ENCODE data around the gene PALM. TPM values are rescaled to one million over a fixed set of nuclear protein-coding genes. Genes with fewer than 3 reads are reported as not detected.

The PALM gene
- total and polyA plus RNA-seq, 10 of the 15 experiments (the other 5 are each of a cell fraction or from before 2014, with no cell fraction given) = 0.09 to 0.95 (median 0.23) TPM; not detected in 2

- Histone ChIP-seq H3K9me3 (replicated peaks; ENCODE audit: control insufficient read depth, insufficient read depth, low read length) (peaks cover under 1% of the 10 kb centered on the region; the same call in 1 of the 3 replicates), H2AFZ (ENCODE audit: control insufficient read depth, low read depth, low read length) (no peak overlapping the region), H3K36me3 (ENCODE audit: control insufficient read depth in 2 of 2, insufficient read depth in 2 of 2, low read length in 1 of 2) (no peaks in the 10 kb centered on the region), H3K4me3 (no peak overlapping the region), H3K79me2 (ENCODE audit: control insufficient read depth, insufficient read depth, low read length) (no peaks in the 10 kb centered on the region), H4K20me1 (ENCODE audit: control insufficient read depth, insufficient read depth) (no peaks in the 10 kb centered on the region), H3K4me1 (ENCODE audit: control insufficient read depth, insufficient read depth, low read length) (no peaks in the 10 kb centered on the region; the same call in 1 of the 2 replicates), H3K27me3 (replicated peaks in 1 of 2; ENCODE audit: control insufficient read depth in 2 of 2, insufficient read depth in 2 of 2, low read length in 1 of 2) (no peaks in the 10 kb centered on the region), H3K4me2 (ENCODE audit: control insufficient read depth, insufficient read depth) (no peak overlapping the region), H3K27ac (ENCODE audit: control insufficient read depth, insufficient read depth) (no peak overlapping the region), H3K9ac (ENCODE audit: control insufficient read depth, insufficient read depth, low read length) (no peak overlapping the region)
- ATAC-seq (no peak), DNase-seq (ENCODE audit: low read depth, low spot score) (no peak), FAIRE-seq (no peak)
- ChIA-PET SMC1A (ENCODE audit: uncharacterized antibody, unreplicated experiment) (no interaction called here), CTCF (no interaction called here), POLR2A (interaction anchor here (1.3 kb wide), 1 partner anchor 57 kb away, joined by 4 read pairs; the partner anchor contains the start of gene RNF126), RAD21 (ENCODE audit: unreplicated experiment) (no interaction called here)
- intact Hi-C loops (cut with micrococcal nuclease; ENCODE audit: unreplicated experiment) = no loop called here
- 47% methylated on average over 23 of the region's 58 CpGs for WGBS (ENCODE audit: insufficient coverage, insufficient replicate concordance, low lambda C conversion rate, missing lambda C conversion rate)
- BruUV-seq (replicated peaks) = no TSS peak
- in situ Hi-C loops (cut with MboI) = no loop called here
- TF ChIP-seq NFYA (IDR thresholded peaks at IDR 0.05; ENCODE audit: borderline replicate concordance, low read depth, low read length) (no peak), ATF2 (IDR thresholded peaks at IDR 0.05; ENCODE audit: low read length) (no peak), KDM1A (IDR thresholded peaks at IDR 0.05; ENCODE audit: borderline replicate concordance) (no peak), HDAC2 (IDR thresholded peaks at IDR 0.05) (no peak), CHD2 (IDR thresholded peaks at IDR 0.05; ENCODE audit: borderline replicate concordance, low read depth, low read length) (no peak), SPI1 (IDR thresholded peaks at IDR 0.05; ENCODE audit: borderline replicate concordance, insufficient read depth, low read depth, low read length) (no peak), TAF1 (IDR thresholded peaks at IDR 0.05; ENCODE audit: borderline replicate concordance, low read depth, low read length) (no peak), PRDM15 (CRISPR knock-in tag; IDR thresholded peaks at IDR 0.05) (no peak), TCF7 (IDR thresholded peaks at IDR 0.05; ENCODE audit: borderline replicate concordance) (no peak), CHD4 (IDR thresholded peaks at IDR 0.05) (no peak), TCF12 (IDR thresholded peaks at IDR 0.05; ENCODE audit: low read depth, low read length) (no peak), SRF (IDR thresholded peaks at IDR 0.05; ENCODE audit: low read depth in 2 of 2, low read length in 2 of 2) (no peak), NFIC (IDR thresholded peaks at IDR 0.05; ENCODE audit: low read depth, low read length) (no peak), YBX1 (IDR thresholded peaks at IDR 0.05) (no peak), SIX5 (IDR thresholded peaks at IDR 0.05; ENCODE audit: low read depth, low read length, severe bottlenecking) (no peak)
Measured at GRCh38 chr19:720345-721160, 11.8 kb downstream of the PALM start.
